ENCODE results near the gene DNHD1. TPM values are rescaled to one million over a fixed set of nuclear protein-coding genes. Genes with fewer than 3 reads are reported as not detected.

The DNHD1 gene
- total RNA-seq, 2 donors from 2014 or later: 11.5 to 31.4 TPM

- WGBS: 87% methylated on average over 3 of the region's 3 CpGs
- Histone ChIP-seq H3K4me1 (replicated peaks) (no peaks in the 10 kb centered on the region), H3K4me3 (no peak overlapping the region), H3K9me3 (no peaks in the 10 kb centered on the region), H3K36me3 (no peaks in the 10 kb centered on the region), H3K27me3 (replicated peaks; ENCODE audit: insufficient read depth) (no peaks in the 10 kb centered on the region), H3K27ac (no peak overlapping the region)
- intact Hi-C loops (cut with DNase I): loop anchor here (5.0 kb wide), 1 partner anchor 71 kb away; no protein-coding TSS in a partner anchor
- DNase-seq (ENCODE audit: low spot score): no peak
- TF ChIP-seq POLR2A (IDR thresholded peaks at IDR 0.05): no peak
- TF ChIP-seq POLR2AphosphoS5 (IDR thresholded peaks at IDR 0.05): no peak
- no peak for TF ChIP-seq CTCF (IDR thresholded peaks at IDR 0.05)
Measured at GRCh38 chr11:6526411-6527135, 29.5 kb downstream of the DNHD1 start.

DNA sequence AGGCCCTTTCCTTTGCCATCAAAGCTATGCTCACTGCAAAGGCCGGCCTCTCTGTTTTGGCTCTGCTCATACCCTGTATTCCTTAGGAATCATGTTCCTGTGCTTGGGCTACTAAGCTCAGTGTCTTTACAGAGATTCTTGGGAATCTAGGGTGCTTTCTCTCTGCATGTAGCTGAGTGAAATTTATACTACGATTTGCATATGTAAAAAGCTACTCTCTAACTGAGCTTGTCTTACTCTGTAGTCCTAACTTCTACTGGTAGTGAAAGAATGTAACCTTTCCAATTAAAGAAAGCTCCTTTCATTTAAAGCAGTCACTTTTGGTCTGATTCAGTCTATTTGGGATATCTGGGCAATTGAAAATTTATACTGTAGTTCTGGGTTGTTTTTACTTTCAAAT lies 32.2 kb downstream of the DNHD1 start:
- Histone ChIP-seq H3K4me3 (no peak overlapping the region), H3K4me1 (replicated peaks) (no peaks in the 10 kb centered on the region), H3K27ac (no peak overlapping the region), H3K9me3 (no peaks in the 10 kb centered on the region), H3K27me3 (replicated peaks; ENCODE audit: insufficient read depth) (no peaks in the 10 kb centered on the region), H3K36me3 (no peaks in the 10 kb centered on the region)
- intact Hi-C loops (cut with DNase I): loop anchor here (5.0 kb wide), 1 partner anchor 68 kb away; no protein-coding TSS in a partner anchor
- 83% methylated on average over 2 of the region's 2 CpGs for WGBS
- TF ChIP-seq POLR2A (IDR thresholded peaks at IDR 0.05) (no peak), CTCF (IDR thresholded peaks at IDR 0.05) (no peak), POLR2AphosphoS5 (IDR thresholded peaks at IDR 0.05) (no peak)
- DNase-seq (ENCODE audit: low spot score): no peak

DNA sequence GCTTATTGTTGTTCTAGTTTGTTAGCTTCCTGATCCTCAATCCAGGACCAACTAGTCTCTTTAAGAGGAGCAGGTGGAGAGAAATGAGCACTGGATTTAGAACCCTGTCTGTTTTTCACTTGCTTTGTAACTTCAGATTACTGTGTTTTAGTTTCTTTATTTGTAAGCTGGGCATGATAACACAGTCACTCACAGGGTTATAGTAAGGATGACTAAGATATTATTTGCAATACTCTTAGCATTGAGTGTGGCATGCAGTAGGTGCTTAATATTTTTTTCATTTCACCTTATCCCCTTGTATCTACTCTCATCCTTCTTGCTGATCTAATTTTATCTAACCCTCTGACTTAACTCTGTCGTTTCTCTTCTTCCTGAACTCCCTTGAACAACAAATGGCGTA lies 33.8 kb downstream of the DNHD1 start:
- whole genome bisulfite sequencing: 89% methylated on average over 2 of the region's 2 CpGs
- Histone ChIP-seq H3K4me3 (no peak overlapping the region), H3K27me3 (replicated peaks; ENCODE audit: insufficient read depth) (no peaks in the 10 kb centered on the region), H3K36me3 (no peaks in the 10 kb centered on the region), H3K9me3 (no peaks in the 10 kb centered on the region), H3K4me1 (replicated peaks) (no peaks in the 10 kb centered on the region), H3K27ac (no peak overlapping the region)
- no peak for DNase-seq (ENCODE audit: low spot score)
- intact Hi-C loops (cut with DNase I): loop anchor here (5.0 kb wide), 1 partner anchor 151 kb away; the partner anchor contains the start of gene MRPL17
- TF ChIP-seq CTCF (IDR thresholded peaks at IDR 0.05) (no peak), POLR2AphosphoS5 (IDR thresholded peaks at IDR 0.05) (no peak), POLR2A (IDR thresholded peaks at IDR 0.05) (no peak)

- DNase-seq (ENCODE audit: low spot score): no peak
- Histone ChIP-seq H3K4me1 (replicated peaks) (no peaks in the 10 kb centered on the region), H3K27ac (no peak overlapping the region), H3K27me3 (replicated peaks; ENCODE audit: insufficient read depth) (no peaks in the 10 kb centered on the region), H3K36me3 (no peaks in the 10 kb centered on the region), H3K9me3 (no peaks in the 10 kb centered on the region), H3K4me3 (no peak overlapping the region)
- TF ChIP-seq POLR2A (IDR thresholded peaks at IDR 0.05): no peak
- peak; percentile 29 to 80 (median 70) for TF ChIP-seq CTCF (IDR thresholded peaks at IDR 0.05)
- TF ChIP-seq POLR2AphosphoS5 (IDR thresholded peaks at IDR 0.05): peak; percentile 31
- WGBS: 3% methylated on average over 1 of the region's 1 CpG
- intact Hi-C loops (cut with DNase I): loop anchor here (5.0 kb wide), 1 partner anchor 151 kb away; the partner anchor contains the start of gene MRPL17
Measured at GRCh38 chr11:6531267-6531752, 34.2 kb downstream of the DNHD1 start.

- no peak for DNase-seq (ENCODE audit: low spot score)
- Histone ChIP-seq H3K4me1 (replicated peaks) (no peaks in the 10 kb centered on the region), H3K27me3 (replicated peaks; ENCODE audit: insufficient read depth) (no peaks in the 10 kb centered on the region), H3K27ac (no peak overlapping the region), H3K36me3 (no peaks in the 10 kb centered on the region), H3K9me3 (no peaks in the 10 kb centered on the region), H3K4me3 (no peak overlapping the region)
- intact Hi-C loops (cut with DNase I): no loop called here
- TF ChIP-seq POLR2A (IDR thresholded peaks at IDR 0.05): no peak
- 65% methylated on average over 8 of the region's 8 CpGs for WGBS
Measured at GRCh38 chr11:6538456-6538855, 41.4 kb downstream of the DNHD1 start.

Data from prostate gland (tissue), 2 donors.